Smooth muscle cell (in vitro differentiated cells): Measurements from ENCODE around the gene SMYD3. TPM values are rescaled to one million over a fixed set of nuclear protein-coding genes. Genes with fewer than 3 reads are reported as not detected.

Experiments
- DNase-seq: peaks from one replicate; lab custom pipeline; 2025; ENCODE audit not compliant: unreplicated experiment; lab: John Stamatoyannopoulos, UW
- H2AFZ ChIP-seq: fragments of 200-600 bp; sonication (generic); 2 replicates; pipeline ENCODE4 v1.6.0; 2016; ENCODE audit warnings: antibody characterized with exemption, low read depth, mild to moderate bottlenecking
- H3F3A ChIP-seq: fragments of 200-600 bp; sonication (generic); 2 replicates; pipeline ENCODE4 v1.6.0; 2017; ENCODE audit warnings: antibody characterized with exemption, low read depth
- H3K27ac ChIP-seq: fragments of 200-600 bp; sonication (generic); 2 replicates; pipeline ENCODE4 v1.5.1; 2016; ENCODE audit warnings: low read depth, mild to moderate bottlenecking
- H3K27me3 ChIP-seq: fragments of 200-600 bp; sonication (generic); 2 replicates; pipeline ENCODE4 v1.6.1; 2016; ENCODE audit warnings: low read depth, mild to moderate bottlenecking
- H3K36me3 ChIP-seq: fragments of 200-600 bp; sonication (generic); 2 replicates; pipeline ENCODE4 v1.5.1; 2016; ENCODE audit warnings: low read depth
- H3K4me1 ChIP-seq: fragments of 200-600 bp; sonication (generic); 2 replicates; pipeline ENCODE4 v1.5.1; 2016; ENCODE audit warnings: low read depth
- H3K4me2 ChIP-seq: fragments of 200-600 bp; sonication (generic); 2 replicates; pipeline ENCODE4 v1.6.0; 2016; ENCODE audit warnings: mild to moderate bottlenecking
- H3K4me3 ChIP-seq: fragments of 200-600 bp; sonication (generic); 2 replicates; pipeline ENCODE4 v1.5.1; 2016; ENCODE audit warnings: mild to moderate bottlenecking
- H3K79me2 ChIP-seq: fragments of 200-600 bp; sonication (generic); 2 replicates; pipeline ENCODE4 v1.6.0; 2016; ENCODE audit warnings: low read depth, mild to moderate bottlenecking
- H3K9ac ChIP-seq: fragments of 200-600 bp; sonication (generic); 2 replicates; pipeline ENCODE4 v1.6.0; 2016; ENCODE audit warnings: low read depth
- H3K9me3 ChIP-seq: fragments of 200-600 bp; sonication (generic); replicated peaks from 2 replicates; pipeline ENCODE4 v1.5.1; 2016; ENCODE audit warnings: low read depth
- H4K20me1 ChIP-seq: fragments of 200-600 bp; sonication (generic); 2 replicates; pipeline ENCODE4 v1.6.0; 2016; ENCODE audit warnings: low read depth
- CTCF ChIP-seq: fragments of 200-600 bp; sonication (generic); IDR thresholded peaks from 2 replicates; pipeline ENCODE4 v1.5.1; 2017; ENCODE audit warnings: borderline replicate concordance, mild to moderate bottlenecking, antibody characterized with exemption; ENCODE audit not compliant: insufficient read depth, poor library complexity, severe bottlenecking
- WGBS: methylation state at CpG from one replicate; pipeline ENCODE4 v1.1.7; 2016; ENCODE audit warnings: low lambda C conversion rate; 5-methylcytosine and 5-hydroxymethylcytosine counted together
- polyA plus RNA-seq: library from polyadenylated mRNA; unstranded; fragments of >200 nt; fragmentation: Nextera tagmentation; extraction: Ambion mirVana; gene quantifications from 2 replicates; pipeline ENCODE4 v1.2.1, GENCODE V29; 2016
- total RNA-seq: library from RNA; depleted of rRNA; stranded (reverse); fragments of >200 nt; gene quantifications from 2 replicates; pipeline ENCODE4 v1.2.3, GENCODE V29; 2014

SMYD3 gene
- total and polyA plus RNA-seq, 2 experiments from 2014 or later, result 162 to 301 TPM

DNA sequence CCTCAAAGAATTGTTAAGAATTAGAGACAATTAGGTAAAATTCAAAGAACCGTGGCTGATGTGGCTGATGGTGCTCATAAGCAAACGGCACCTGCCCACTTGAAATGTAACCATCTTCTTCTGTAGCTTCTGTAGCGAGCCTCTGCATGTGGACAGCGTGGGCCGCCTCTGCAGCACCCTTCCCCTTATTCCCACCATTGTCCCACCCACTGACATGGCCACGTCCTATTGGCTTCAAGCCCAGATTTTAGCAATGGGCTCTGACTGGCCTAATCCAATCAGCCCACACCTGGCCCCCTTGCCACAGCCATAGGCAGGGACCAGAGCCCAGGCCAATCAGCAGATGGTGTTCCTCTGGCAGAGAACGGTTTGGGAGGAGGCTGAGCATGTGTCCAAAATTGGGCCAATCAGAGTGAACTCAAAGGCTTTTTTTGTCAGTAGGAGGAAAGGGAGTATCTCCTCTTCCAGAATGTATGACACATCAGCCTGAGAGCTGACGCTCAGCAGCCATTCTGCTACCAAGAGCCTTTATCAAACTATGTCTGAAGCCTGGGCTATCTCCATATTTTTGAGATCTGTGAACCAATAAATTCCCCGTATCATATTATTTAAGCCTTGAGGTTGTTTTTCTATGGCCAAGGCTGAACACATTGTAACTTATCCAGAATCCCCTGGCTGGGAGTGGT lies 518.5 kb downstream of the SMYD3 start:
- no peaks in the 10 kb centered on the region for H3K27me3 ChIP-seq
- no peaks in the 10 kb centered on the region for H4K20me1 ChIP-seq
- H3K4me2 ChIP-seq, result peak overlapping the region; percentile 58
- H2AFZ ChIP-seq, result no peak overlapping the region
- no peaks in the 10 kb centered on the region for H3K9me3 ChIP-seq
- no peak for DNase-seq
- H3K4me3 ChIP-seq, result peak overlapping the region; percentile 1
- no peak for TF ChIP-seq CTCF
- peaks cover 29% of the 10 kb centered on the region for H3F3A ChIP-seq
- WGBS, result 72% methylated on average over 9 of the region's 9 CpGs
- H3K79me2 ChIP-seq, result peaks cover 13% of the 10 kb centered on the region
- no peak overlapping the region for H3K9ac ChIP-seq
- no peaks in the 10 kb centered on the region for H3K36me3 ChIP-seq
- peaks cover 2% of the 10 kb centered on the region for H3K4me1 ChIP-seq
- H3K27ac ChIP-seq, result peak overlapping the region; percentile 96

GRCh38 chr1:245987997-245988392 lies 519.1 kb downstream of the SMYD3 start:
- Histone ChIP-seq H3K4me2 (peak overlapping the region; percentile 58), H3K9me3 (no peaks in the 10 kb centered on the region), H3K36me3 (no peaks in the 10 kb centered on the region), H3K27ac (peak overlapping the region; percentile 96), H3F3A (peaks cover 29% of the 10 kb centered on the region), H4K20me1 (no peaks in the 10 kb centered on the region), H2AFZ (no peak overlapping the region), H3K79me2 (peaks cover 19% of the 10 kb centered on the region), H3K4me1 (peaks cover 7% of the 10 kb centered on the region), H3K27me3 (no peaks in the 10 kb centered on the region), H3K4me3 (peak overlapping the region; percentile 1), H3K9ac (peak overlapping the region; percentile 27)
- no peak for TF ChIP-seq CTCF
- 72% methylated on average over 6 of the region's 6 CpGs for WGBS
- DNase-seq, result no peak

- peak overlapping the region; percentile 27 for H3K9ac ChIP-seq
- peak overlapping the region; percentile 1 for H3K4me3 ChIP-seq
- no peaks in the 10 kb centered on the region for H3K27me3 ChIP-seq
- no peaks in the 10 kb centered on the region for H4K20me1 ChIP-seq
- 76% methylated on average over 6 of the region's 6 CpGs for WGBS
- no peaks in the 10 kb centered on the region for H3K9me3 ChIP-seq
- no peaks in the 10 kb centered on the region for H3K36me3 ChIP-seq
- H3K4me2 ChIP-seq, result peak overlapping the region; percentile 58
- peaks cover 23% of the 10 kb centered on the region for H3K79me2 ChIP-seq
- no peak overlapping the region for H2AFZ ChIP-seq
- H3F3A ChIP-seq, result peaks cover 29% of the 10 kb centered on the region
- H3K4me1 ChIP-seq, result peaks cover 10% of the 10 kb centered on the region
- no peak for DNase-seq
- peak overlapping the region; percentile 96 for H3K27ac ChIP-seq
- no peak for TF ChIP-seq CTCF
Measured at GRCh38 chr1:245987577-245987976, 519.5 kb downstream of the SMYD3 start.

GRCh38 chr1:245987219-245987545 lies 519.9 kb downstream of the SMYD3 start:
- 34% methylated on average over 2 of the region's 2 CpGs for WGBS
- H3K9ac ChIP-seq, result peak overlapping the region; percentile 27
- H3K4me3 ChIP-seq, result peak overlapping the region; percentile 1
- TF ChIP-seq CTCF, result no peak
- no peaks in the 10 kb centered on the region for H3K36me3 ChIP-seq
- H3K4me2 ChIP-seq, result peak overlapping the region; percentile 58
- peaks cover 10% of the 10 kb centered on the region for H3K4me1 ChIP-seq
- peaks cover 27% of the 10 kb centered on the region for H3K79me2 ChIP-seq
- no peaks in the 10 kb centered on the region for H3K9me3 ChIP-seq
- no peaks in the 10 kb centered on the region for H4K20me1 ChIP-seq
- H3K27ac ChIP-seq, result peak overlapping the region; percentile 96
- H3F3A ChIP-seq, result peaks cover 29% of the 10 kb centered on the region
- H2AFZ ChIP-seq, result no peak overlapping the region
- no peak for DNase-seq
- H3K27me3 ChIP-seq, result no peaks in the 10 kb centered on the region
